Measurements from ENCODE around the gene BBOX1. TPM values are rescaled to one million over a fixed set of nuclear protein-coding genes. Genes with fewer than 3 reads are reported as not detected.
"Not testable (repeated sequence)": the region's sequence is repeated elsewhere in the genome, so short reads cannot be mapped to it uniquely, and the experiment has no call there.

The BBOX1 gene
- total RNA-seq, 1 donor from 2014 or later: not detected

GRCh38 chr11:27085605-27086004, 45.0 kb downstream of the BBOX1 start:
- no peak for DNase-seq (ENCODE audit: low spot score in 2 of 2, unreplicated experiment in 2 of 2)
- TF ChIP-seq CTCF (IDR thresholded peaks at IDR 0.05; ENCODE audit: unreplicated experiment): no peak
- peaks cover 13% of the 10 kb centered on the region for H3K9me3 Mint-ChIP-seq
- peaks cover 4% of the 10 kb centered on the region for H3K27me3 Mint-ChIP-seq (ENCODE audit: low read depth)
- H3K36me3 Mint-ChIP-seq: peaks cover 11% of the 10 kb centered on the region
- peak overlapping the region; percentile 71 for H3K27ac Mint-ChIP-seq
- H3K4me3 Mint-ChIP-seq: no peak overlapping the region
- peaks cover 21% of the 10 kb centered on the region for H3K4me1 Mint-ChIP-seq

GRCh38 chr11:27087432-27087831, 46.8 kb downstream of the BBOX1 start:
- Mint-ChIP-seq H3K9me3 (peaks cover 24% of the 10 kb centered on the region), H3K4me3 (no peak overlapping the region), H3K36me3 (peaks cover 17% of the 10 kb centered on the region), H3K27ac (no peak overlapping the region), H3K27me3 (ENCODE audit: low read depth) (peaks cover 4% of the 10 kb centered on the region), H3K4me1 (peaks cover 21% of the 10 kb centered on the region)
- TF ChIP-seq CTCF (IDR thresholded peaks at IDR 0.05; ENCODE audit: unreplicated experiment): no peak
- no peak for DNase-seq (ENCODE audit: low spot score in 2 of 2, unreplicated experiment in 2 of 2)

- Mint-ChIP-seq H3K4me1 (peaks cover 21% of the 10 kb centered on the region), H3K27ac (no peak overlapping the region), H3K9me3 (peaks cover 32% of the 10 kb centered on the region), H3K4me3 (no peak overlapping the region), H3K36me3 (peaks cover 19% of the 10 kb centered on the region), H3K27me3 (ENCODE audit: low read depth) (peaks cover 3% of the 10 kb centered on the region)
- DNase-seq (ENCODE audit: low spot score in 2 of 2, unreplicated experiment in 2 of 2): no peak
- no peak for TF ChIP-seq CTCF (IDR thresholded peaks at IDR 0.05; ENCODE audit: unreplicated experiment)
Measured at GRCh38 chr11:27088353-27088752, 47.7 kb downstream of the BBOX1 start.

- Mint-ChIP-seq H3K36me3 (peaks cover 19% of the 10 kb centered on the region), H3K27ac (no peak overlapping the region), H3K9me3 (peaks cover 36% of the 10 kb centered on the region), H3K4me3 (no peak overlapping the region), H3K27me3 (ENCODE audit: low read depth) (peaks cover 2% of the 10 kb centered on the region), H3K4me1 (peaks cover 12% of the 10 kb centered on the region)
- no peak for DNase-seq (ENCODE audit: low spot score in 2 of 2, unreplicated experiment in 2 of 2)
- TF ChIP-seq CTCF (IDR thresholded peaks at IDR 0.05; ENCODE audit: unreplicated experiment): no peak
Measured at GRCh38 chr11:27089746-27090145, 49.1 kb downstream of the BBOX1 start.

GRCh38 chr11:27090357-27090948, 49.8 kb downstream of the BBOX1 start:
- not testable (repeated sequence) for DNase-seq (ENCODE audit: low spot score in 2 of 2, unreplicated experiment in 2 of 2); H3K4me1 Mint-ChIP-seq; H3K27ac Mint-ChIP-seq; H3K27me3 Mint-ChIP-seq (ENCODE audit: low read depth); H3K4me3 Mint-ChIP-seq
- peaks cover 36% of the 10 kb centered on the region for H3K9me3 Mint-ChIP-seq
- peaks cover 19% of the 10 kb centered on the region for H3K36me3 Mint-ChIP-seq

- TF ChIP-seq CTCF (IDR thresholded peaks at IDR 0.05; ENCODE audit: unreplicated experiment): no peak
- no peaks in the 10 kb centered on the region for H3K4me1 Mint-ChIP-seq
- peaks cover 2% of the 10 kb centered on the region for H3K27me3 Mint-ChIP-seq (ENCODE audit: low read depth)
- H3K36me3 Mint-ChIP-seq: peaks cover 19% of the 10 kb centered on the region
- no peak for DNase-seq (ENCODE audit: low spot score in 2 of 2, unreplicated experiment in 2 of 2)
- H3K27ac Mint-ChIP-seq: no peak overlapping the region
- H3K4me3 Mint-ChIP-seq: no peak overlapping the region
- peaks cover 36% of the 10 kb centered on the region for H3K9me3 Mint-ChIP-seq
Measured at GRCh38 chr11:27094120-27094519, 53.5 kb downstream of the BBOX1 start.

Data from mesothelial cell of epicardium (in vitro differentiated cells).